Measurements from ENCODE around the gene SEC14L1. TPM values are rescaled to one million over a fixed set of nuclear protein-coding genes. Genes with fewer than 3 reads are reported as not detected.

The SEC14L1 gene
- total RNA-seq, 4 donors from 2014 or later = 72.8 to 330 (median 113) TPM

DNA sequence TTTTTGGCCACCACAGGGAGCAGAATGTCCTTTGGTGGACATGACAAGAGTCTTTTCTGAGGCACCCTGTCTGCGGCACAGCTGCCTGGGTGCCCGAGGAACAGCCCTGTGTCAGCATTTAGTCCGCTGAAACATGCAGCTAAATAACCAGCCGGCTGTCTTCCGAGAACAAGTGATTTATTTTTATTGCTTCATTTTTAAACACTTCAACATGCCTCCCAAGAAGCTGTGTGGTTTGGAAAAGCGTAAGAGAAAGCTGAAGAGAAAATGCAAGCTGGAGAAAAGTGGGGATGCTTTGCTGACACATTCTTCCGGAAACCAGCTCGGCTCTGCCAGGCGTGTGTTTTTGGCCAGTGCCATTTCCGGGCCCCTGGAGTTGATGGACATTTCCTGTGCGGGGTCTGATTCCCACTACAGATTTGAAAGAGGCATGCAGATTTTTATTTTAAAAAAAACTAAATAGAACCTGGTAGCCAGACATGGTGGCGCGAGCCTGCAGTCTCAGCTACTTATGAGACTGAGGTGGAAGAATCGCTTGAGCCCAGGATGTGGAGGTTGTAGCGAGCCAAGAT lies 94.7 kb downstream of the SEC14L1 start:
- peak; percentile 60 for ATAC-seq (ENCODE audit: low FRiP score)
- no peak for DNase-seq (ENCODE audit: low spot score)
- TF ChIP-seq, protein P1, sequence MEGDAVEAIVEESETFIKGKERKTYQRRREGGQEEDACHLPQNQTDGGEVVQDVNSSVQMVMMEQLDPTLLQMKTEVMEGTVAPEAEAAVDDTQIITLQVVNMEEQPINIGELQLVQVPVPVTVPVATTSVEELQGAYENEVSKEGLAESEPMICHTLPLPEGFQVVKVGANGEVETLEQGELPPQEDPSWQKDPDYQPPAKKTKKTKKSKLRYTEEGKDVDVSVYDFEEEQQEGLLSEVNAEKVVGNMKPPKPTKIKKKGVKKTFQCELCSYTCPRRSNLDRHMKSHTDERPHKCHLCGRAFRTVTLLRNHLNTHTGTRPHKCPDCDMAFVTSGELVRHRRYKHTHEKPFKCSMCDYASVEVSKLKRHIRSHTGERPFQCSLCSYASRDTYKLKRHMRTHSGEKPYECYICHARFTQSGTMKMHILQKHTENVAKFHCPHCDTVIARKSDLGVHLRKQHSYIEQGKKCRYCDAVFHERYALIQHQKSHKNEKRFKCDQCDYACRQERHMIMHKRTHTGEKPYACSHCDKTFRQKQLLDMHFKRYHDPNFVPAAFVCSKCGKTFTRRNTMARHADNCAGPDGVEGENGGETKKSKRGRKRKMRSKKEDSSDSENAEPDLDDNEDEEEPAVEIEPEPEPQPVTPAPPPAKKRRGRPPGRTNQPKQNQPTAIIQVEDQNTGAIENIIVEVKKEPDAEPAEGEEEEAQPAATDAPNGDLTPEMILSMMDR (IDR thresholded peaks at IDR 0.05) = no peak

DNA sequence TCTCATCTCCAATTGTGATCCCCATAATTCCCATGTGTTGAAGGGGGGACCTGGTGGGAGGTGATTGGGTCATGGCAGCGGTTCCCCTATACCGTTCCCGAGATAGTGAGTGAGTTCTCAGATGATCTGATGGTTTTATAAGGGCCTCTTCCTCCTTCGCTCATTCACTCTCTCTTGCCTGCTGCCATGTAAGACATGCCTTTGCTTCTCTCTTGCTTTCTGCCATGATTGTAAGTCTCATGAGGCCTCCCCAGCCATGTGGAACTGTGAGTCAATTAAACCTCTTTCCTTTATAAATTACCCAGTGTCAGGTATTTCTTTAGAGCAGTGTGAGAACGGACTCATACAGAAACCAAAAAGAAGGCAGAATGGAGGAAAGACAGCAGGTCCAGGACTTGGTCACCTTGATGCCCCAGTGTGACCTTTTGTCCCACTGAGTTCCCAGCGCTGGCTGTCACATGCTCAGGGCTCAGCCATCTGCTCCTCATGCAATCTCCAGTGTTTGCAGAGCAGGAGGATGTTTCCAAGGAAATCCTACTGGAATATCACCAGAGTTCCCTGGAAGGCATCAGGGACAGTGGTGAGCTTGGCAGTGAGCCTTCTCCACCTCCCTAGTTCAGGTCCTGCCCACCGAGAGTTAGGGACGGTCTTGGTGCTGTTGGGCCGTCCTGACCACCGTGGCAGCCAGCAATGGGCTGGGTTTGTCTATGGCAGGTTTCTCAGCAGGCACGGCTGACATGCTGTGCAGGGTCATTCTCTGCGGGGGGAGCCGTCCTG lies 96.7 kb downstream of the SEC14L1 start:
- ATAC-seq (ENCODE audit: low FRiP score) = no peak
- TF ChIP-seq, protein P1 (IDR thresholded peaks at IDR 0.05) = no peak
- DNase-seq (ENCODE audit: low spot score) = no peak

DNA sequence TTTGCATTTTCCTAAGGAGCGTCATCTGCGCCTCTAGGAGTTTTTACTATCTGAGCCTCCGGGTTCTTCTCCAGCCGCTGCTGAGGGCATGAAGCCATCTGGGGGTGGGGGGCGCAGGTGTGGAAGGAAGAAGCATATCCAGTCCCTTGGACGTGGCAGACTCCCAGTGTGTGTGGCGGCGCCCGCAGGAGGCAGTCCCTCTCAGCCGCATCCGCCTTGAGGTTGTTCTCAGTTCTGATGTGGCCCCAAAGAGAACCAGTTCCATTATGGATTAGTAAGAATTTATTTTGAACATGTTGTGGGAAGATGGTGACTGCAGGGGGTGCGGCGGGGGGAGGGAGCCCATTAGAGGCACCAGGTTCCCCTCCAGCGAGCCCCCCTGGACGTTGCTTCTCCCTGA lies 100.2 kb downstream of the SEC14L1 start:
- TF ChIP-seq, protein P1 (IDR thresholded peaks at IDR 0.05) = no peak

DNA sequence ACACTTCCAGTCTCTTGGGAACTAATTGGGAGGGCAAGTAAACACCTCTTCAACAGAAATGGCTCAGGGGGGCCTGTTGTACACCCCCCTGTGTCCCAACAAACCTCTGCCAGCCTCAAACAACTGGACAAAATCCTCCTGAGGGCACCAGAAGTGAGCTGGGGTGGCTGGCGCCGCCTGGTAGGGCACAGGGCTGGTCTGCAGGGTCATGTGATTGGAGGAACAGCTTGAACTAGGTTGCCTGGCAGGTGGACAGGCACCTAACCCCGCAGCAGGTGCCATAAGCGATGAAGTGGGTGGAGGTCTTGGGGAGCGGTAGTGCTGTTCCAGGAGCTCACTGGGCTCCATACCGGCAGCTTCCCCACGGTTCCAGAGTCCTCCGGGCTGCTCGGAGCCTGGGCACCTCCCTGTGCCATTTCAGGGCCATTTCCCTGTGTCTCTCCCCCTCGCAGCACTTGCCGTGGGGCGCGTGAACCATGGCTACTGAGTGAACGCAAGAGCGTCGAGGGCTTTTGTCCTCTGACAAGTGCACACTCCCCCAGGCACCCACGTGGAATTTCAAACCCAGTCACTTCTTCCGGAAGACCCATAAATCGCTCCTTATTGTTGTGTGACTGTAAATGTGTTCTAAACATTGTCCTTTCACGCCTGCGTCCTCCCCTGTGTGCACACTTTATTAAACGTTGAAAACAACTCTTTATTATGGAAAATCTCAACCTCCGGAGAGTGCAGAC lies 101.5 kb downstream of the SEC14L1 start:
- ATAC-seq (ENCODE audit: low FRiP score) (no peak), DNase-seq (ENCODE audit: low spot score) (no peak)
- TF ChIP-seq, protein P1 (IDR thresholded peaks at IDR 0.05) = no peak

More for the DNA sequence above, 100.2 kb downstream of the SEC14L1 start:
- DNase-seq (ENCODE audit: low spot score) (no peak), ATAC-seq (ENCODE audit: low FRiP score) (no peak)

DNA sequence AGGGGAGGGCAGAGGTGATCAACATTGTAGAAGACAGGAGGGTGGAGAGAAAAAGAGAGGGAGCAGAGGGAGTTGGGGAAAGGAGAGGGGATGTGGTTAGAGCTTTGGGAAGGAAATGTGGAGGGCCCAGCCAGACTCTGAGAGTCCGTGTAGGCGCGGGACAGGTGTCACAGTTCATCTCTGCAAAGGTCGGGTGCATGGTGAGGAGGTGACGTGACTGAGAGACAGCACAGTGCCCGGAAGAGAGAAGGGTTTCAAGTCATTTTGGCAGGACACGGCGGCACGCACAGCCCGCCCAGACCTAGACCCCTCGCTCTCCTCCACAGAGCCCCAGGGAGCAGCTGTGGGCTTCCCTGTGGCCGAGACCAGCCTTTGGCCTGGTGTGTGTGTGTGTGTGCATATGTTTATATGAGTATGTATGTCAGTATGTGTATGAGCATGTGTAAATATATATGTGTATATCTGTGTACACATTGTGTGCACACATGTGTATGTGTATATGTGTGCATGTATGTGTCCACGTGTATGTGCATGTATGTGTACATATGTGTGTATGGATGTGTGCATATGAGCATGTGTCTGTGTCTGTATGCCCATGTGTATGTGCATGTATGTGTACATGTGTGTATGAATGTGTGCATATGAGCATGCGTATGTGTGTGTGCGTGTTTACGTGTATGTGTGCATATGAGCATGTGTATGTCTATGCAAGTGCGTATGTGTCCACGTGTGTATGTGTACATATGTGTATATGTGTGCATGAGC lies 104.6 kb downstream of the SEC14L1 start:
- DNase-seq (ENCODE audit: low spot score) (no peak), ATAC-seq (ENCODE audit: low FRiP score) (no peak)
- TF ChIP-seq, protein P1 (IDR thresholded peaks at IDR 0.05) = no peak

DNA sequence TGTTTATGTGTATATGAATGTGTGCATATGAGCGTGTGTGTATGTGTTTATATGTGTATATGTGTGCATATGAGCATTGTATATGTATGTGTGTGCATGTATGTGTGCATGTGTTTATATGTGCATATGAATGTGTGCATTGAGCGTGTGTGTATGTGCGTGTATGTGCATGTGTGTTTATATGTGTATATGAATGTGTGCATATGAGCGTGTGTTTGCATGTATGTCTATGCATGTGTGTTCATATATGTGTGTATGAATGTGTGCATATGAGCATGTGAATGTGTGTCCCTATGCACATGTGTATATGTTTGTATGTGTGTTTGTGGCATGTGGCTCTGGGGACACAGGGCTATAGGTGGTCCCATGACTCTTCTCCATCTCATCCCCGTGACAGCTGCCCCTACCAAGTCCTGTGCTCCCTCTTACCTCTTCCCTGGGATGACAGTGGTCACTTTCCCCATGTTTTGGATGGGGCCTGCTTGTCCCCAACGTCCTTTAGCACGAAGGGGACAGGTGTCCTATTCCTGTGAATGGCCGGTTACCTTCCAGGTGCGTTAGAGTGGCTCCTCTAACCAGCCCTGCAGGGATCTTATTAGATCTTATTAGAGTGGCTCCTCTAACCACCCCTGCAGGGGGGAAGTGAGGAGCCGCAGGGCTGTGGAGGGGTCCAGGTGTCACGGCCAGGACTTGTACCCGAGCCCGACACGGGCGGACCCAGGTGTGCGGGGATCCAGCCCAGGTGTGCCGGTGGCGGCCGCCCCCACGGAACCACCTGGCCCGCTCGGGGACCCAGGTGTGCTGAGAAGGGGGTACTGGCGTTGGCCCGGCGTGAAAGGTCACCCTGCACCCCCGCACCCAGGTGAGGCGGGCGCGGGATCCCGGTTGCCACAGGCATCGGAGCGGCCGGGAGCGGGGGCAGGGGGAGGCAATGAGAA lies 105.6 kb downstream of the SEC14L1 start:
- DNase-seq (ENCODE audit: low spot score) (no peak), ATAC-seq (ENCODE audit: low FRiP score) (peak; percentile 11)
- TF ChIP-seq, protein P1 (IDR thresholded peaks at IDR 0.05) = no peak

Data from omental fat pad (tissue), 4 donors.